GM18858 (cell line): ENCODE results near the gene ADAMTS19.
A peak's percentile ranks its signal among the peaks of the same experiment; 100 is the strongest.
"Not testable (repeated sequence)": the region's sequence is repeated elsewhere in the genome, so short reads cannot be mapped to it uniquely, and the experiment has no call there.

ENCODE experiments used
- ATAC-seq: cut with Tn5 transposase; IDR thresholded peaks from one replicate; pipeline ENCODE4 v1.9.1; 2021; ENCODE audit not compliant: unreplicated experiment

The ADAMTS19 gene

DNA sequence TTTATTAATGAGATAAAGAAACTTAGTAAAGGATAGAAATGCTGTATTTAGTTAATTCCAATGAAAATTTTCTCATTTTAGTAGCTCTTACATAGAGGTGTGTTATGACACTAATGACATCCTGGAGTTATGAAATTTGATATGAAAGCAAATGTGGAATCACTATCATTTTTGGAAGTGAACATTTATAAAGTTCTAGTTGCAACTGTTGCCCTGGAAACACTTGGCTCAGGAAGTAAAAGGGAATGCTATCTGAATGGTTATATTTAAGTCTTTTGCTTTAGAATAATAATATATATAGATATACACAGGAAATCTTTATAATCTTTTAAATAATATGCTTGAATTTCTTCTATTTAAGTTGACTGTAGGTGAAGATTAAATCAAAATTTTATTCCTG lies 16.7 kb downstream of the ADAMTS19 start:
- no peak for ATAC-seq

DNA sequence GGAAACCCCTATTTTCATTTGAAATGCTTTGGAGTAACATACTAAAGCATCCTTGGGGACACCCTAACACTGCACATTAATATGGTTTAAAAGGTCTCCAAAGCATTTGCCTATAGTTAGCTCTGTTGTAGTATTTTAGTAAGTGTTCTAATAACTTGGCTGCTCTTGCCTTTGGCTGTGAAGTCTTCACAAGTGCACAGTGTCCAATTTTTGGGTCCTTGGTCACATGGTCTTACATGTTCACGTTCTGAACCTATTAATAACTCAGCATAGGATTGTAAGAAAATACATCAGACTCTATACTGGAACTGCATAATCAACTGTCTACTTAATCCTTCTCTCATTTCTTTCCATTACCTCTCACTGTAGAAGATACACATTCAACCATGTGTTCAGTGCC lies 17.4 kb downstream of the ADAMTS19 start:
- no peak for ATAC-seq

DNA sequence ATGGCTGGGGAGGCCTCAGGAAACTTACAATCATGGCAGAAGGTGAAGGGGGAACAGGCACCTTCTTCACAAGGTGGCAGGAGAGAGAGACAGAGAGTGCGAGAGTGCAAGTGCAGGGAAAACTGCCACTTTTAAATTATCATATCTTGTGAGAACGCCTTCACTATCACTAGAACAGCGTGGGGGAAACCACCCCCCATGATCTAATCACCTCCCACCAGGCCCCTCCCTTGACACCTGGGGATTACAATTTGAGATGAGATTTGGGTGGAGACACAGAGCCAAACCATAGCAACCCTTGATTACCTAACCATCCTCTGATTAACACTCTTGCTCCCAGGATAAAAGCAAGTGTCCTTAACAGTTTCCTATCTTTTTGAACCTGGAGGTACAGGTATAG lies 21.1 kb downstream of the ADAMTS19 start:
- no peak for ATAC-seq

DNA sequence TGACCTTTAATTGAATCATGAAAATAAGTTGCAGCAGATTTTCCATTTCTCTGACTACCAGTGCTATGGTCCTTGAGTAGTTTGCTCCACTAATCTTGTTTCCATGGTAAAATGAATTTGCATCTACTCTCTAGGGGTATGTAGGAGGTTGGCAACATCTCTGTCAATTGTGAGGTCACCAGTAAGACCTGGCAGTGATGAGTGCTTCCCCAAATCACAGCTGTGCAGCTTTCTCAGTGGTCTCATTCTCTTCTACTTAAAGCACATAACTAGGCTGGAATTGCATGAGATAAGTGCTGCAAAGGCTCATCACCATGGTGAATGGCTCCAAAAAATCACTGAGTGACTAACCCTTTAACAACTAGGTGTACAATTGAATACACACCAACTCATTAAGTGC lies 36.3 kb downstream of the ADAMTS19 start:
- peak; percentile 33 for ATAC-seq

DNA sequence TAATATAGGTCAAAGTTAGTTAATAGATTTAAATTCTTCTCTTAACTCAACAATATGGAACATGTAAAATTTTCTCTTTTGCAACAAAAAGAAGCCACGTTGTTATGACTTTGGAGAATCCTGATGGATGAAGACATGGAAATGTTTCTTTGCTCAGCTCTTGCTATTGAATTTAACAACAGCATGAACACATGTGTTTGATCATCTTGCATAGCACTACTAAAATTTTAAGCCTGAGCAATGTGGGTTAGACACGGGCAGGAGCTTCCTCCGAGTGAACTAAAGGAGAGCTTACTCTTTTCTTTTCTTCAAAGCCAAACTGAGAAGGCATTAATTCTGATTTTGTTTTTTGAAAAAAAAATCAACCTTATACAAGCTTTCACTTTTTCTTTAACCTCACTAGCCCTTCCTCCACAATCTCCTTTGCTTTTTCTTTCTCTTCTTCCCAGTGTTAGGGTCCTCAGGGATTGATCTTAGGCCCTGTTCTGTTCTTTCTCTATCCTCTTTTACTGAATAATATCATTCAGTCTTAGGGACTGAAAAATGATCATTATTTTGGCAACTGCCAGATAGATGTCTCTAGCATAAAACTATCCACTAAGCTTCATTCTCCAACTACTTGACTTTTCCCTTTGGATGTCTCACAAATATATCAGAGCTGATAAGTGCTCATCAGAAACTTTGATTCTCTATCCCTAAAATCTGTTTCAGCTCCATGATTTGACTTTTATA lies 36.9 kb downstream of the ADAMTS19 start:
- no peak for ATAC-seq

DNA sequence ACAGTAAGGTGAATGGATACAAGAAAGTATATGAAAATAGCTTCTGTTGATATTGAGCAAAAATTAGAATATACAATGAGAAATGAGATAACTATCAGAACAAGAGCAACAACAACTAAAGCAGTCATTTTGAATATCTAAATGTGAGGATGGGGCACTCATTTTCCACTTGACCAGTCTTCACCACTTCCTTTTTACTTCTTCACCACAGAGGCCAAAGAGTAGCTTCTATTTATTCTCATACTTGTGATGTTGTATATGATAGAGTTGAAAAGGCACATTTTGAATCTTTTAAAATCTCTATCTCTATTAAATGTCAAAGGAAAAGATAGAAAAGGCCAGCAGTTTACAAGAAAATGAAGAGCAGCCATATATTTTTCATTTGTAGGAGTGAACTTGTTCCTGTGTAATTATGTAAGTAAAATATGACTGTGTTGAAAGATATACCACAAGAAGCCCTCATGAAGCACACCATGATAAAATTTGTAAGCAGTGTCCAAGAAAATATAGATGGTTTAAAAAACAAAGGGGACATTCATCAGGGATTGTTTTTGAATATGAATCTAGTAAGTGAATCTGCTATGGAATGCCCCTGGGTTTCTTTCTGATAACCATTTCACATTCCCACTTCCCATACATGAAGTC lies 39.2 kb downstream of the ADAMTS19 start:
- peak; percentile 71 for ATAC-seq

DNA sequence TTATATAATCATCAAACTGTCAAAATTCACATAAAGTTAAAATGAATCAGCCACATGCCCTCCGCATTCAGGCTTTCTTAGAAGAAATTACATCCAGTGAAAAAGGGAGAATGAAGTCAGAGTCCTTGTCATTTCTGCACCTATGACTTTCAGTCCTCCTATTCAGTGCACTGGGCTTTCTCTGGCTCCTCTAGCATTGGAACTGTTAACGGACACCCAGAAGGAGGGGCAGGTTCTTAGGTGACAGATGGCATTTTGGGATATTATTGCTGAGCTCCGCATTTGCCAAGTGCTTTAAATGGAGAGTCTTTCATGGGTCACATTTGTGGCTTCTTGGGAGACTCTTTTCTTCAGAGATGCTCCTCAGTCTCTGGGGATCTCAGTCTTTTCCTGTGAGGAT lies 40.0 kb downstream of the ADAMTS19 start:
- no peak for ATAC-seq

DNA sequence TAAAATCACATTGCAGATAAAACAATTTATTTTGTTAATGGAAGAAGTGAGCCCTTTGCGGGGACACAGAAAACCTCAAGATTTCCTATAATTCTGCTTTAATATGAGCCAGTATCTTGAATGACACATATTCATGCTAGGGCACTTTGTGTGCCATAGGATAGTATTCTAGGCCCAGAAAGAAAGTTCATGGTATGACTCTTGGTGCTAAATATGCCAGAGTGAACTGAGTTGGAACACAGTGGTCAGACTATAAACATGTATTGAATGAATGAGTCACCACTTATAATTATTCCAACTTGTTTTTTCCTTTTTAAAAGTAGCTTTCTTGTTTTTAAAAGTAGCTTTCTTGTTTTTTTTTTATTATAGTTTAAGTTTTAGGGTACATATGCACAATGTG lies 46.0 kb downstream of the ADAMTS19 start:
- no peak for ATAC-seq

DNA sequence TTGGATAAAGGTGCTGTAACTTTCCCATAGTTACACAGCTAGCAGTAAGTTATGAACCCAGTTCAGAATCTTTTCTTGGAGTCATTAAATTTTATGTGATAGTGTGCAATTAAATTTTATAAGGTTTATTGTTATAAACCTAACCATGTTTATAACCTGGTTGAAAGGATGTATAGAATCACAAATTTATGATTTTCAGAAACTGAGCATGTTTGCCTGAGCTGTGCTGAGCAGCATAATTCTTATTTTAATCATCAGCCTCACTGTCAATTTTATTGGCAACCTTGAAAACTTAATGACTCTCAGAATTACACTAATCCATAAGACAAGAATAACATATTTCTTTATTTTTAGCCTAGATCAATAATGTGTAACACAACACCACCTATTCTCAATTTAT lies 46.9 kb downstream of the ADAMTS19 start:
- ATAC-seq = no peak

DNA sequence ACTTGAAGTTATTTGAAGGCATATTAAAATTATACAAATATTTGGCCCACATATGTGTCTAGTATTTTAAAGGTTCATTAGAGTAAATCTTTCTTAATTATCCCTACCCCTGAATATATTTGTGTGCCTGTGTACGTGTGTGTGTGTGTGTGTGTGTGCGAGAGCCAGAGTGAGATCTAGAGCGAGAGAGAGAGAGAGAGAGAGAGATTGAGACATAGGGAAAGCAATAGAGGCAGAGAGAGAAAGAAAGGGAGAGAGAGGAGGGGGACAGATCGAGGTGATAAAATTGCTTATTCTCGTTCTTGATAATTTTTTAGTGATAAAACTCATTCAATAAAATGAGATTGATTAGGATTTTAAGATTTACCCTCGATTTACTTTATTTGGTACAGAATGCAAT lies 47.4 kb downstream of the ADAMTS19 start:
- ATAC-seq = no peak

DNA sequence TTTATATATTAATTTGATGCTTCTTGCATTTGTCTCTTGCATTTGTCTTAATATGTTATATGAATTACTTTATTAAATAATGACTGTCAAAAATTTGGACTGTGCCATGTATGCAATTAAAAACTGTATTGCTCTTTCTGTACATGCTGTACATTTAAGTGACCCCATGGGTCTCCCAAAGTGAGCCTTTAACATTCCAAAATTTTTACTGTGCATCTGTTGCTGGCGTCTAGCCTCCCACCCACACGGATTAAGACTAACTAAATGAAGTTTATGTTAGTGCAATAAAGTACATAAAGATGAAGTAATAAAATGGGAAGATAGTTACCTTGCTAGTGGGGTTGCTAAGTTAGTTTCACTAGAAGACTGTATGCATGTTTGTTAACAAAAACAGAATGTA lies 48.5 kb downstream of the ADAMTS19 start:
- no peak for ATAC-seq

DNA sequence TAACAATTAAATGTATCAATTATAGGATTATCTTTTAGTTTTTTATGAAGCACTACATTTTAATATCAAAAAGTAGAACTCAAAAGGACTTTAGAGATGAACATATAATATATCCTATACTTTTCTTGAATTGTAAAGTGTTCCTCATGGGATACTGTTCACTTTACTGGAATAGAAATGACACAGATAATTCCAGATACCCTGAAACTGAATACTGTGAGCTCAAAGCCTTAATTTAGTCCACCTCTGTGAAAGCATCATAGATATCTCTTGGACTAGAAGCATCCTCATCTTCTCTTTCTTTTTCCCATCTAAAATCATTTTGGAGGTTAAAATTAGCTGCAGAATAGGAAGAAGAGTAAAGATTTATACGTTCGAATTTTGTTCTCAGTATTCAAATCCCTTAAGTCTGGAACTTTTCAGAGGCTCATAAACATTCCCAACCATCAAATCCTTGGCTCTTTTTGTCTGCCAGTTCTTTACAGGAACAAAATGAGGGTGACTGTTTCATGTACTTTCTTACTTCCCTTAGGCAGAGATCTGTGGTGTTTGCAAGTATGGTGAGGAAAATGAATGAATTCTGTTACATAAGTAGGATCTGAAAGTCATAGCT lies 49.4 kb downstream of the ADAMTS19 start:
- ATAC-seq = no peak

DNA sequence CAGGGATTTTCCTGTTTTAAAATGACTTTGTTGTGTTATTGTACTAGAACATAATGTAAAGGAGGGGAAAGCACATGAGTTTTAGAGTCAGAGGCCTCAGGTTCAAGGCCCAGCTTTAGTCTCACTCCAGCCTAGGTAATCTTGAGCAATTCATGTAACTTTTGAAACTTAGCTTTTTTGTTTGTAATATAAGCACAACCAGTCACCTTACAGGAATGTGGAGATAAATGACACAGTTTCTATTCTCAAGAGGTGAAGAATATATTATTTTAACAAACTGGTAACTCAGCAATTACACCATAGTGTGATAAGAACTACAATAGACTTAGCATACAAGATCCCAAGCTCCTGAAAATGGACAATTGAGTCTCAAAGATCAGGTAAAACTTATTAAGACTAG lies 51.2 kb downstream of the ADAMTS19 start:
- ATAC-seq = no peak

DNA sequence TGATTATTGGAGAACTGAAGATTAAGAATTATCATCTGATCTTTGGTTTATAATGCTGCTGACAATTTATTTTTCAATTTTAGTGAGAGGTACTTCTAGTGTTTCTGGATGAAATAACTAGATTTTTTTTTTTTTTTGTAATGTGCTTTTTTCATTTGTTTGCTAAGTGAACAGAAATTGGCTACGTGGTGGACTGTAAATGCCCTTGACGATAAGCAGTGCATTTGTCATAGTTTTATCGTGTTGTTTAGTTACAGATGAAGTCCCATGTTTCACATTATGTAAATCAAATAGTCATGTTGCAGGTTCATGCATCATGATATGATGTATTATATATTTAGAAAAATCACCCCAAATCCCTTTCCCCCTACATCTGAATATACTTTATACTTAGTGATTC lies 81.0 kb downstream of the ADAMTS19 start:
- ATAC-seq = no peak

DNA sequence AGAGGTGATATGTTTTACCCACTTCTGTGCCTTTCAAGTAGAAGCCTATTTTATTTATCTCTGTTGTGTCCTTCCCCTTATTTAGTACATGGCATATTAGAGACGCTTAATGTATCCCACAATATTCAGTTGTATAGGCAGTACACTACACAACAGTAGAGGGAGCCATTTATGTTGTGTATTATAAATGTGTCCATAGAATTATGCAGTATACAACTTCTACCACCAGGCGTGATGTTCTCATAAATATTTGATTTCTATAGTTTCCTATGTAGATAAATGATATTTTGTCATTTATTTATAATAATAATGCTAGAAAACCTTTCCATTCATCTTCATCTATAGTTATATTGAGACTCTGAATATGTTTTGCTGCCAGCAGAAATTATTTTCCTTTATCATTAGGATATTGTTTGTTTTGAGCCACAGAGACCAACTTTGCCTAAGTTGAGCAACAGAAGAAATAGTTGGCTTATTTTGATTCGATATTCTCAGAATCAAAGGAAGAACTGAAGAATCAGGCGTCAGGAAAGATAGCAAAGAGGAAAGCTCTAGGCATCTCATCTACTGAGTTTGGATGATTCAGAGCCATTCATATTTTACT lies 81.7 kb downstream of the ADAMTS19 start:
- ATAC-seq = no peak

DNA sequence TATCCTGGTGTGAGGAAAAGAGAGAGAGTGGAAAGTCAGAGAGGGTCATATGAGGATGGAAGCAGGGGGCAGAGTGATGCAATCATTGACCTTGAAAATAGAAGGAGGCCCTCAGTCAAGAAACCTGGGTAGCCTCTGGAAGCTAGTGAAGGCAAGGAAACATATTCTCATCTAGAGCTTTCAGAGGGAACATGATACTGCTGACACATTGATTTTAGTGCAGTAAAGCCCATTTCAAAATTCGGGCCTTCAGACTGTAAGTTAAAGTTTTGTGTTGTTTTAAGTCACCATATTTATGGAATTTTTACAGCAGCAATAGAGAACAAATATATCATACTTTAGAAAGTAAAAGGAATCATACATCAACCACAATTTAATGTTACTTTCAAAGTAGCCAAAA lies 87.0 kb downstream of the ADAMTS19 start:
- ATAC-seq = no peak

DNA sequence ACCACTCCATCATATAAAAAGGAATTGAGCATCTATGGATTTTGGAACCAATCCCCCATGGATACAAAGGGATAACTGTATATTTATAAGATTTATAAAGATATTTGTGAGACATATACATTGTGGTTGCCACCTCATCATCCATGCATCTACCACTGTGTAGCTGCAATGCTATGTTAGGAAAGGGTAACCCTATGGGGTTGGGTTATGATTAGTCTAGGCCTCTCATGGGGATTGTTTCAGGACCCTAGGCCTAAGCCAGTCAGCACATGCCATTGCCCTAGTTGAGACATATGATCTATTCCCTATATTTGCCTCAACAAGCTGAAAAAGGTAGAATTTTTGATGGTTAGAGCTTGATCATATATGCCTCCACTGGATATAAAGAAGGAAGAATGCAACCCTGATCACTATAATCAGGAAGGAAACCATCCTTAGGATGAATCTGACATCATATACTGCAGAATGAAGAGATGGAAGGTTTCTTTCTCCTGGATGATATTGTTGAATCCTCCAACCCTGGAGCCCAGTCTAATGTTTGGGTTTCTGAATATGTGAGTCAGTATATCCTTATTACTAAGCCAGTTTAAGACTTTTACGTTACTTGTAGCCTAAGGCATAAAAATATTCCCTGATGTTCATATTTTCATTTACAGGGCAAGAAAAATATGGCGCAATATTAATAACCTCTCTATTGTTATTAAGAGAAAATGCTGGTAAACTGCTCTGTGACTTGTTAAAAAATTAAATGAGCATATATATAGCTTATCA lies 94.2 kb downstream of the ADAMTS19 start:
- ATAC-seq = no peak

DNA sequence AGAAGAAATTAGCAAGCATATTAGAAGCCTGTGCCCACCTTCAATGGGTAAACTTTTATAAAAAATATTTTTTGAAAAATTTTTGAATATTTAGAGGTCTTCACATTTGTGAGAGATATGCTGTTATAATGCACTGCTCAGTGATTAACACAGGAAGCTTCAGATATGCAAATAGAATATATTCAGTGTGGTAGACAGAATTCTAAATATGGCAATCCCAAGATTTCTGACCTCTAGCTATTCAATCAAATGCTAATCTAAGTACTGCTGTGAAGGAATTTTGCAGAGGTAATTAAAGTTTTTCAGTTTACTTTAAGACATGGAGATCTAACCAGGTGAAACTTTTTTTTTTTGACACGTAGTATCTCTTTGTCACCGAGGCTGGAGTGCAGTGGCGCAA lies 103.5 kb downstream of the ADAMTS19 start:
- ATAC-seq = no peak

DNA sequence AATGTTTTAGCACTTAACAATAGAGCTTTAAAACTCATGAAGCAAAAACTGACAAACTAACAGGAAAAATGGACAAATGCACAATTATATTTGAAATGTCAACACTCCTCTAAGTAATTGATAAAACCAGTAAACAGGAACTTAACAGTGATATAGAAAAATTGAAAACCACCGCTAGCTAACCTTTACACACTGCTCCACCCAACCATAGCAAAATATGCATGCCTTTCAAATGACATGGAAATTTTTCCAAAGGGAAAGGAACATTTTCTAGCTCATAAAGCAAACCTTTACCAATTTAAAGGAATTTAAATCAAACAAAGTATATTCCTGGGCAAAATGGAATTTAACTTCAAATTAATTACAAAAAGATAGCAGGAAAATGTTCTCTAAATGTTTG lies 109.2 kb downstream of the ADAMTS19 start:
- no peak for ATAC-seq

DNA sequence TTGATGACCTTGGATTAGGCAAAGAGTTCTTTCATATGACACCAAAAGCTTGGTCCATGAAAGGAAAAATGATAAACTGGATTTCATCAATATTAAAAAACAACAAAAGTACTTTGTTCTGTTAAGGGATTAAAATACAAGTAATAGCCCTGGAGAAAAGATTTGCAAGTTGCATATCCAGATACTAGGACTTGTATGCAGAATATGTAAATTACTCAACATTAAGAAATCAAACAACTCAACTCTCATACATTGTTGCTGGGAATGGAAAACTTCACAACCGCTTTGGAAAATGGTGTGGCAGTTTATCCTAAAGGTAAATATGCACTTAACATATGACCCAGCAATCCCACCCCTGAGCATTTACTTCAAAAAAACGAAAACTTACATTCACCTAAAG lies 112.0 kb downstream of the ADAMTS19 start:
- ATAC-seq = no peak

DNA sequence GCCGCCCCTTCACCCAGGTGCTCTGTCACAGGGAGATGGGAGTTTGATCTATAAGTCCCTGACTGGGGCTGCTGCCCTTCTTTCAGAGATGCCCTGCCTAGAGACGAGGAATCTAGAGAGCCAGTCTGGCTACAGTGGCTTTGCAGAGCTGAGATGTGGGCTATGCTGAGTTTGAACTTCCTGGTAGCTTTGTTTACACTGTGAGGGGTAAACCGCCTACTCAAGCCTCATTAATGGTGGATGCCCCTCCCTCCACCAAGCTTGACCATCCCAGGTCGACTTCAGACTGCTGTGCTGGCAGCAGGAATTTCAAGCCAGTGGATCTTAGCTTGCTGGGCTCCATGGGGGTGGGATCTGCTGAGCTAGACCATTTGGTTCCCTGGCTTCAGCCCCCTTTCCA lies 124.4 kb downstream of the ADAMTS19 start:
- not testable (repeated sequence) for ATAC-seq
